Stimulated activated CD8-positive, alpha-beta memory T cell treated with anti-CD3 and anti-CD28 coated beads, Interleukin-4, amount 100 ng/mL, for 4 hours (primary cell): ENCODE measurements around the gene CLN6.
"Not testable (repeated sequence)": the region's sequence is repeated elsewhere in the genome, so short reads cannot be mapped to it uniquely, and the experiment has no call there.

Experiments used
- DNase-seq, 2 donors: peaks; one replicate each; pipeline ENCODE4 v3.0.0-alpha.2; 2020; ENCODE audit warnings: low read depth in 2 of 2, low spot score in 1 of 2

CLN6 gene

DNA sequence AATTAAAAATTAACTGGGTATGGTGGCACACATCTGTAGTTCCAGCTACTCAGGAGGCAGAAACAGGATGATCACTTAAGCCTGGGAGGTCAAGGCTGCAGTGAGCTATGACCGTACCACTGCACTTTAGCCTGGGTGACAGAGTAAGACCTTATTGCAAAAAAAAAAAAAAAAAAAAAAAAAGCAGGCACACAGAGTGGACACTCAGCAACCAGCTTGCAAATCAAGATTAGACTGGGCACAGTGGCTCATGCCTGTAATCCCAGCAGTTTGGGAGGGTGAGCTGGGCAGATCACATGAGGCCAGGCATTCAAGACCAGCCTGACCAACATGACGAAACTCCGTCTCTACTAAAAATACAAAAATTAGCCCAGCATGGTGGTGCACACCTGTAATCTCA lies 5.4 kb downstream of the CLN6 start:
- DNase-seq, result no peak

DNA sequence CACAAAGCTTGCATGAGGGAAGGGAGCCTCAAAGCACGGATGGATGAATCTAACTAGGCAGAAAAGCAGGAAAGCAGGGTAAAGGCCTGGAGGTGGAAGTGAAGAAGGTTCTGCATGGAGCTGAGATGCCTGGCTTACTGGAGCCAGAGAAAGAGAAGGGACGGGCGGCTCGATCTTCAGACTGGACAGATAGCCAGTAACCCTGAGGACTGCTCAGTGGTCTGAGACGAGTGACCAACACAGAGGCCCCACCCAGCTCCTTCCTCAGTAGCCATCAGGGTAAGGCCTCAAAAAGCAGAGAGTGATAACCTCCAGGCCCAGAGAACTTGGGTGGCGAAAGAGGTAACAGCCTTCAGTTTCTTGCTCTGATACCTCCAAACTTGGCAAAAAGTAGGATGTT lies 6.4 kb downstream of the CLN6 start:
- no peak for DNase-seq

DNA sequence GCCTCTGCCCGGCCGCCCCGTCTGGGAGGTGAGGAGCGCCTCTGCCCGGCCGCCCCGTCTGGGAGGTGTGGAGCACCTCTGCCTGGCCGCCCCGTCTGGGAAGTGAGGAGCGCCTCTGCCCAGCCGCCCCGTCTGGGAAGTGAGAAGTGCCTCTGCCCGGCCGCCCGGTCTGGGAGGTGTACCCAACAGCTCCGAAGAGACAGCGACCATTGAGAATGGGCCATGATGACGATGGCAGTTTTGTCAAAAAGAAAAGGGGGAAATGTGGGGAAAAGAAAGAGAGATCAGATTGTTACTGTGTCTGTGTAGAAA lies 7.1 kb downstream of the CLN6 start:
- not testable (repeated sequence) for DNase-seq

DNA sequence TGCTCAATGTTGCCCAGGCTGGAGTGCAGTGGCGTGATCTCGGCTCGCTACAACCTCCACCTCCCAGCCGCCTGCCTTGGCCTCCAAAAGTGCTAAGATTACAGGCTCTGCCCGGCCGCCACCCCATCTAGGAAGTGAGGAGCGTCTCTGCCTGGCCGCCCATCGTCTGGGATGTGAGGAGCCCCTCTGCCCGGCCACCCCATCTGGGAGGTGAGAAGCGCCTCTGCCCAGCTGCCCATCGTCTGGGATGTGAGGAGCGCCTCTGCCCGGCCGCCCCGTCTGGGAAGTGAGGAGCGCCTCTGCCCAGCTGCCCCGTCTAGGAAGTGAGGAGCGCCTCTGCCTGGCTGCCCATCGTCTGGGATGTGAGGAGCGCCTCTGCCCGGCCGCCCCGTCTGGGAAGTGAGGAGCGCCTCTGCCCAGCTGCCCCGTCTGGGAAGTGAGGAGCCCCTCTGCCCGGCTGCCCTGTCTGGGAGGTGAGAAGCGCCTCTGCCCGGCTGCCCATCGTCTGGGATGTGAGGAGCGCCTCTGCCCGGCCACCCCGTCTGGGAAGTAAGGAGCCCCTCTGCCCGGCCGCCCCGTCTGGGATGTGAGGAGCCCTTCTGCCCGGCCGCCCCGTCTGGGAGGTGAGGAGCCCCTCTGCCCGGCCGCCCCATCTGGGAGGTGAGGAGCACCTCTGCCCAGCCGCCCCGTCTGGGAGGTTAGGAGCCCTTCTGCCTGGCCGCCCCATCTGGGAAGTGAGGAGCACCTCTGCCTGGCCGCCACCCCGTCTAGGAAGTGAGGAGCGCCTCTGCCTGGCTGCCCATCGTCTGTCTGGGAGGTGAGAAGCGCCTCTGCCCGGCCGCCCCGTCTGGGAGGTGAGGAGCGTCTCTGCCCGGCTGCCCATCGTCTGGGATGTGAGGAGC lies 7.7 kb downstream of the CLN6 start:
- DNase-seq, result not testable (repeated sequence)

DNA sequence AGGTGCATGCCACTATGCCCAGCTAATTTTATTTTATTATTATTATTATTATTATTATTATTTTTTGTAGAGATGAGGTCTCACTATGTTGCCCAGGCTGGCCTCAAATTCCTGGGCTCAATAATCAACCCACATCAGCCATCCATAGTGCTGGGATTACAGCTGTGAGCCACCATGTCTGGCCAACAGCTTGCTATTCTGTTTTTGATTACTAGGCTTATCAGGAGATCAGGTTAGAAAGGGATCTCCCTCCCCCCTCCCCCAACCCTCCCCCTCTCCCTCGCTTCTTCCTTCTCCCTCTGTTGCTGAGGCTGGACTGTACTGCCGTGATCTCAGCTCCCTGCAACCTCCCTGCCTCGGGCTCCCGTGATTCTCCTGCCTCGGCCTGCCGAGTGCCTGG lies 8.6 kb downstream of the CLN6 start:
- DNase-seq, result no peak

GRCh38 chr15:68220489-68220888 lies 9.0 kb downstream of the CLN6 start:
- DNase-seq, result no peak

DNA sequence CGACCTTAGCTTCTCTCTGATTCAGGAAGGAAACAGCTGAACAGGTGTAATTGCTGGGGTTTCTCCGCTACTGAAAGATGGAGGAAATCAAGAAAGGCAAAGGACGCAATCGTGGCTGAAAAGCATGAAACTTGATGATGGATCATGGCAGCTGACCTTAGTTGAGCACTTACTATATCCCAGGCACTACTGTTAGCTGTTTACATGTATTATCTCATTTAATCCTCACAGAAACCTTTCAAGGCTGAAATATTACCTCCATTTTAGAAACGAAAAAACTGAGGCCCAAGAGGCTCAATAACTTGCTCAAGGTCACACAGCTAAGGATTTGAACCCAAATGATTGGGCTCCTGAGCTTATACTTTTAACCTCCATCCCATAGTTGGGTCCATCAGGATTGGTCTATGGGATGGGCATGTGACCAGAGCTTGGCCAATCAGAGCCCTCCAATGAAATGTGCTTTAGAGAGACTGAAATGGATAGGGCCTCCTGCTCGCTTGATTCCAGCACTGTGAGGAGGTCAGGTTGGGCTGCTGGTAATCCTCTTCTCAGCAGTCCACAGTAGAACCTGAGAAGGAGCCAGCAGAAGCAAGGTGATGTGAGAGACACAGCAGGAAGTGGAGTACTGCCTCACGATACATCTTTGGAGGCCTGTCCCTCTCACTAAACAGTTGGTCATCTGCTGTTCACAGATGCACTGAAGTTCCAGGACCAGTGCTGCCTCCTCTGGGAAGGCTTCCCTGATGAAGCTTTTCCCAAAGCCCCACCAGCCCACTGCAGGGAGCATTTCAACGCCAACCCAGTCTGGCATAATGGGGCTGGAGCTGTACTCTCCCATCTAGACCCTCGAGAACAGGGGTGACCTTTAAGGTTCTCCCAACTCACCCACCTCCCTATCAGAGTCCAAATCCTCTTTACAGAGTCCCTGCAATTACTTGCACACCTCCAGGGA lies 10.4 kb downstream of the CLN6 start:
- no peak for DNase-seq

DNA sequence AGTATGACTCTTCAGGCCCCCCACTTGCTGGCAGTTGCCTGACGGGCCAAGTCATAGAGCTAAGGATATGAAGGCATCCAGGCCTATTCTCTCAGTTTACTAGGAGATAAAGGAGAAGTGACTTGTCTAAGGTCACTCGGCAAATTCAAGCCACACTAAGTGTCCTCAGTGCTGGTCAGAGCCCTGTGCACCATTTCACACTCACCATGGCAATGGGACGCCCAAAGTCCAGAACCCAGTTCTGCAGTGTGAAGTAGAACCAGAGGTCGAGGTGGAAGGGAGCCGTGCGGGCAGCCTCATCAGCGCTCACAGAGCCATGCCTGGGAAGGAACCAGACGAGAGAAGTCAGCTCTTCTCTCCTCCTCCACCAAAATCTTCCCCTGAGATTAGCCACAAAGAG lies 11.2 kb downstream of the CLN6 start:
- no peak for DNase-seq

DNA sequence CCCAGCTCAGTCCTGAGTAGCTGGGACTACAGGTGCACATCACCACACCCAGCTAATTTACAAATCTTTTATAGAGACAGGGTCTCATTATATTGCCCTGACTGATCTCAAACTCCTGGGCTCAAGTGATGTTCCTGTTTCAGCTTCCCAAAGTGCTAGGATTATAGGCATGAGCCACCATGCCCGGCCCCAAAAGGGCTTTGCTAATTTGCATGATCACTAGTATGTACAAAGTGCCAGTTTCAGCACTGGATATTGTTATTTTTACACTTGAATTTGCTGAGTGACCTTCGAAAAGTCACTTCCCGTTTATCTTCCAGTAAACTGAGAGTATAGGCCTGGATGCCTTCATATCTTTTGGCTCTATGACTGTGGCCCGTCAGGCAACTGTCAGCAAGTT lies 12.2 kb downstream of the CLN6 start:
- no peak for DNase-seq

DNA sequence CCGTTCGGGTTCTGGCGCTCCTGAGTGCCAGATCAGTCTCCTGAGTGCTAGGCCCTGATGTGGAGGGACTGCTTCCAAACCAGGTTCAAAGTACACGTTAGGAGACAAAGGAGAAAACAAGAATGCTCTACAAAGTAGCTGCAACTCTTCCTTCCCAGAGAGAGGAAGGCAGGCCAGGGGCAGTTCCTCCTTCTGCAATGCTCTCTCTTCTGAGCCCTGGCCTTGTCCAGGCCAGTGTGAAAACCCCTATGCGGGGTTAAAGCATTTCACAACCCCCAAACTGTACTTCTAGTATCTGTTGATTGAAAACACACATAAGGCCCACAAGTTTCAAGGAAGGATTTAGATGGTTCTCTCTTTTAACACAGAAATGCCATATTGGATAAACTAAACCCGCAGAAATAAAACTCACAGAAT lies 14.7 kb downstream of the CLN6 start:
- no peak for DNase-seq

- DNase-seq, result no peak
Observed at GRCh38 chr15:68213991-68214837, 15.3 kb downstream of the CLN6 start.

DNA sequence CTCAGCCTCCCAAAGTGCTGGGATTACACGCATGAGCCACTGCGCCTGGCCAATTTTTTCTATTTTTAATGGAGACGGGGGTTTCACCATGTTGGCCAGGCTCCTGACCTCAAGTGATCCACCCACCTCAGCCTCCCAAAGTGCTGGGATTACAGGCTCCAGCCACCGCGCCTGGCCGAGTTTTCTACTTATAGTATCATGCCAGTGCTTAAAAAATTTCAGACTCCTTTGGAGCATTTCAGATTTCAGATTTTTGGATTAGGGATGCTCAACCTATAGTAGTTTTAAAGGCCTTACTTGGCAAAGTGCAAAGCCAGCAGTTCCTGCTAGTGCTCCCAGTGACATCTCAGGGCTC lies 16.1 kb downstream of the CLN6 start:
- not testable (repeated sequence) for DNase-seq

GRCh38 chr15:68211656-68212320 lies 17.7 kb downstream of the CLN6 start:
- DNase-seq, result no peak

DNA sequence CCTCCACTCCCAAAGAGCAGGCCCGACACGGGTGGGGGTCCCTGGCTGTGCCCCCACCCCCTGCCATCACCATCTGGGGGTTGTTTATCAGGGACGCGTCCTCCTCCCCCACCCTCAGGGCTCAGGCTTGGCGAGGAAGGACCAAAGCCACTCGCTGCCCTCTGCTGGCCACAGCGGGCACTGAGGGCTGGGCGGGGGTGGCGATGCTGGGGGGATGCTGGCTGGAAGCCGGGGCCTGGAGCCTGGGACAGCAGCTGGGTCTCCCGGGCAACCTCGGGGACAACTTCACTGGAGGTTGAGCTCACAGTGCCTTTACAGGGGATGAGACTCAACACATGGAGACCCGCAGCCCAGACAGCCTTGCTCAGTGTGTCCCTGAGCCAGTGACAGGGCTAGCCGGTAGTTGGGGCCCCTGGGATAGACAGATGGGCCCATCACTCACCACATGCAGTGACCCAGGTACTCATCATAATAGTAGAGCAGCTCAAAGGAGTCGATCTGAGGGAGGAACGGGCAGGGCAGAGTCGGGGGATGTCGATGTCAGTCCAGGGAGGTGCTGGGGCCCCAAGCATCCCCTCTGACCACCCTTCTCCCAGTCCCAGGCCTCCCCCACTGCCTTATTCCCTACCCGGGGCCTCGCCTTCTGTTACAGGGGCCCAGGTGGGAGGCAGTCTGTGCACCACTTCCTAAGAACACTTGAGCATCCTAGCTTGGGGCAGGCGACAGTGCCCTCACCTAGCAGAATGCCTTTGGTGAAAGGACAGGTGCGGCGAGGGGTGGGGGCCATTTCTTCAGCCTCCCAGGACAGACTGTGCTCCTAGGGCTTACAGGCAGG lies 18.5 kb downstream of the CLN6 start:
- peak in 1 of 2 donors; percentile 16 for DNase-seq

- no peak for DNase-seq
Observed at GRCh38 chr15:68210409-68210756, 19.1 kb downstream of the CLN6 start.

DNA sequence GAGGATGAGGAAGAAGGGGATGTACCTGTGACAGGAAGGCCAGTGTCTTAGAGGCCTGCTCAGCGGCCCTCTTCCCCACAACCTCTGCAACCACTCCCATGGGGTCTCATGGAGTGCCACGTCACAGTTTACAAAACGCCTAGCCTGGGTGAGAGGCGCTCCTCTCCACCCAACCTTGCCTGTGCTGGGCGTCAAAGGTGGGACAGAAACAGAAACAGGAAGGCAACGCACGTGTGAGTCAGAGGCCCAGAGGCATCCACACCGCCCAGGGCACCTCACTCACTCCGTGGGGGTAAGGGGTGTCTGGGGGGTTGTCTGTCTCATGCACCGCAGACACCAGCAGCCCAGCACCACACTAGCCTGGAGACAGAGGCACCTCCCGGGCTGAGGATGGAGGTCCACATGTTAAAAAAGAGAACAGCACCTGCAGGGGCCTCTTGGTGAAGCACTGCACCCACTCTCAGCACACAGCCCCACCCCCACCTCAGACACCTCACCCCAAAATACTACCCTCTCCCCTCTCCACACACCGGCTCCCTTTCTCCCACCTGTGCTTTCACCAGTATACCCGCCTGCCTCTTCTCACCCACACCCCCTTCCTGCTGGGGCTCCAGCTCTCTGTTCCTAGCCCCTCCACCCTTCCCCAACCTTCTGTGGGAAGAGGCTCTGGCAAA lies 19.7 kb downstream of the CLN6 start:
- peak; percentile 15 to 32 for DNase-seq

GRCh38 chr15:68209272-68209671 lies 20.3 kb downstream of the CLN6 start:
- no peak for DNase-seq

DNA sequence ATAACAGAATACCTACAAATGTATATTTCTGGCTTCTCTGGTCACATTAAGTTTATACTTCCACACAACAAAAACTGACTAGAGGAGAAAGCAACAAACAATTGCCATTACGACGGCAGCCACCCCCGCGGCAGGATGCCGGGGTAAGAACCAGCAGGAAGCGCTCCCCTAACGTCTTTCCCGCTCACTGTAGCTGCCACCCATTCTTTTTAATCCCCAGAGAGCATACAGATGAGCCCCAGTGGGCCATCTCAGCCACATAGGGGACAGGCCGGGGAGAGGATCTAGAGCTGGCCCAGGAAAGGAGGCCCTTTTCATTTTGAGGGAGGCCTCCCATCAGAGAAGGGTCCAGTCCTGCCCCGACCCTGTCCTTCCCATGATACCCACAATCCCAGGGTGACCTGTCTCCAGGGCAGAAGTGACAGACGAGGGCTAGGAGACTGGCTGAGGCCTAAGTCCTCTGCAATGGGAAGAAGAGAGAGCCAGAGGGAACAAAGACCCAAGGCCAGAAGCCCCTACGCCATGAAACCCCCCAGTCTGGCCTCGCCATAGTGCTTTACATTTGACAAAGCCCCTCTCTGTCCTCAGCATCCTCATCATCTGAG lies 20.8 kb downstream of the CLN6 start:
- DNase-seq, result no peak

DNA sequence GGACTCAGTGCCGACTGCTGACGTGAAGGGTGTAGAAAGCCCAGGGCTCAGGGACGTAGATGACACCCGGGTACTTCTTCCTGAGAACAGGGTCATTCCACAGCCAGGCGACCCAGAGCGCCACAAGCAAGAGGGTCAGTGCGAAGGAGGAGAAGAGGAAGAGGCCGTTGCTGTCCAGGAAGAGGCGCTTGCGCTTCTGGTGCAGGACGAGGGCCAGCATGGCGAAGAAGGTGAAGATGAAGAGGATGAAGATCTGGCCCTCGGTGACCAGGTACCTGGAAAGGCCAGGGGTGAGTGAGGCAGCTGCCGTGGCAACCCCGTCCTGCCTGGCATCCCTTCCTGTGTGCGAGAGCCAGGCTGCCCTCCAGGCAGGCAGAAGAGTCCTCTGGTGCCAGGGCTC lies 21.4 kb downstream of the CLN6 start:
- no peak for DNase-seq
